ENCODE data around the gene CEP63.

CEP63 gene

GRCh38 chr3:134458406-134458945 lies 27.4 kb upstream of the CEP63 start:
- ChIA-PET POLR2A (no interaction called here), CTCF (no interaction called here)
- Histone ChIP-seq H3K4me3 (ENCODE audit: control insufficient read depth in 1 of 7, extremely low read depth in 1 of 7, insufficient read depth in 4 of 7, low read depth in 2 of 7, low read length in 6 of 7) (no peak overlapping the region), H3K4me1 (ENCODE audit: control extremely low read depth in 1 of 4, control insufficient read depth in 4 of 4, insufficient read depth in 4 of 4, low read length in 3 of 4) (no peaks in the 10 kb centered on the region), H3K9me3 (ENCODE audit: control extremely low read depth in 1 of 5, control insufficient read depth in 4 of 5, insufficient read depth in 2 of 5, low read depth in 1 of 5, low read length in 4 of 5) (no peaks in the 10 kb centered on the region), H3K27ac (ENCODE audit: insufficient read depth in 1 of 2, low read depth in 1 of 2, low read length in 2 of 2, poor library complexity in 1 of 2, severe bottlenecking in 2 of 2) (no peak overlapping the region), H3K36me3 (ENCODE audit: control insufficient read depth in 4 of 4, insufficient read depth in 4 of 4, low read length in 3 of 4) (no peaks in the 10 kb centered on the region), H3K27me3 (replicated peaks in 2 of 5; ENCODE audit: control insufficient read depth in 4 of 5, insufficient read depth in 5 of 5, low read length in 4 of 5) (peaks cover 0 to 2% (median 0%) of the 10 kb centered on the region in 5 experiments)
- 95% methylated on average over 8 of the region's 10 CpGs for WGBS (ENCODE audit: insufficient coverage)
- DNase-seq: no peak

GRCh38 chr3:134459562-134459961 lies 26.3 kb upstream of the CEP63 start:
- no peaks in the 10 kb centered on the region for H3K4me1 ChIP-seq (ENCODE audit: control extremely low read depth in 1 of 4, control insufficient read depth in 4 of 4, insufficient read depth in 4 of 4, low read length in 3 of 4)
- no peak overlapping the region for H3K27ac ChIP-seq (ENCODE audit: insufficient read depth in 1 of 2, low read depth in 1 of 2, low read length in 2 of 2, poor library complexity in 1 of 2, severe bottlenecking in 2 of 2)
- H3K9me3 ChIP-seq (ENCODE audit: control extremely low read depth in 1 of 5, control insufficient read depth in 4 of 5, insufficient read depth in 2 of 5, low read depth in 1 of 5, low read length in 4 of 5): no peaks in the 10 kb centered on the region
- ChIA-PET POLR2A (no interaction called here), CTCF (interaction anchor here (0.9 to 1.2 kb wide), 2 partner anchors 16 to 114 kb away, joined by 3 read pairs; no protein-coding TSS in a partner anchor)
- no peak overlapping the region for H3K4me3 ChIP-seq (ENCODE audit: control insufficient read depth in 1 of 7, extremely low read depth in 1 of 7, insufficient read depth in 4 of 7, low read depth in 2 of 7, low read length in 6 of 7)
- peaks cover 0 to 2% (median 0%) of the 10 kb centered on the region in 5 experiments for H3K27me3 ChIP-seq (replicated peaks in 2 of 5; ENCODE audit: control insufficient read depth in 4 of 5, insufficient read depth in 5 of 5, low read length in 4 of 5)
- H3K36me3 ChIP-seq (ENCODE audit: control insufficient read depth in 4 of 4, insufficient read depth in 4 of 4, low read length in 3 of 4): no peaks in the 10 kb centered on the region
- 94% methylated on average over 3 of the region's 4 CpGs for WGBS (ENCODE audit: insufficient coverage)
- DNase-seq: no peak

- Histone ChIP-seq H3K4me3 (ENCODE audit: control insufficient read depth in 1 of 7, extremely low read depth in 1 of 7, insufficient read depth in 4 of 7, low read depth in 2 of 7, low read length in 6 of 7) (no peak overlapping the region), H3K9me3 (ENCODE audit: control extremely low read depth in 1 of 5, control insufficient read depth in 4 of 5, insufficient read depth in 2 of 5, low read depth in 1 of 5, low read length in 4 of 5) (no peaks in the 10 kb centered on the region), H3K36me3 (ENCODE audit: control insufficient read depth in 4 of 4, insufficient read depth in 4 of 4, low read length in 3 of 4) (no peaks in the 10 kb centered on the region), H3K27me3 (replicated peaks in 2 of 5; ENCODE audit: control insufficient read depth in 4 of 5, insufficient read depth in 5 of 5, low read length in 4 of 5) (peaks cover 0 to 2% (median 0%) of the 10 kb centered on the region in 5 experiments), H3K4me1 (ENCODE audit: control extremely low read depth in 1 of 4, control insufficient read depth in 4 of 4, insufficient read depth in 4 of 4, low read length in 3 of 4) (no peaks in the 10 kb centered on the region), H3K27ac (ENCODE audit: insufficient read depth in 1 of 2, low read depth in 1 of 2, low read length in 2 of 2, poor library complexity in 1 of 2, severe bottlenecking in 2 of 2) (no peak overlapping the region)
- DNase-seq: no peak
- 100% methylated on average over 1 of the region's 2 CpGs for WGBS (ENCODE audit: insufficient coverage)
- ChIA-PET POLR2A (no interaction called here), CTCF (interaction anchor here (0.9 kb wide), 1 partner anchor 12 kb away, joined by 4 read pairs; no protein-coding TSS in a partner anchor)
These were observed 24.9 kb upstream of the CEP63 start for GRCh38 chr3:134460965-134461364.

- H3K4me1 ChIP-seq (ENCODE audit: control extremely low read depth in 1 of 4, control insufficient read depth in 4 of 4, insufficient read depth in 4 of 4, low read length in 3 of 4): no peaks in the 10 kb centered on the region
- POLR2A ChIA-PET: no interaction called here
- WGBS (ENCODE audit: insufficient coverage): 97% methylated on average over 4 of the region's 5 CpGs
- H3K4me3 ChIP-seq (ENCODE audit: control insufficient read depth in 1 of 7, extremely low read depth in 1 of 7, insufficient read depth in 4 of 7, low read depth in 2 of 7, low read length in 6 of 7): no peak overlapping the region
- H3K27me3 ChIP-seq (replicated peaks in 2 of 5; ENCODE audit: control insufficient read depth in 4 of 5, insufficient read depth in 5 of 5, low read length in 4 of 5): peaks cover 0 to 2% (median 0%) of the 10 kb centered on the region in 5 experiments
- no peak overlapping the region for H3K27ac ChIP-seq (ENCODE audit: insufficient read depth in 1 of 2, low read depth in 1 of 2, low read length in 2 of 2, poor library complexity in 1 of 2, severe bottlenecking in 2 of 2)
- H3K9me3 ChIP-seq (ENCODE audit: control extremely low read depth in 1 of 5, control insufficient read depth in 4 of 5, insufficient read depth in 2 of 5, low read depth in 1 of 5, low read length in 4 of 5): no peaks in the 10 kb centered on the region
- H3K36me3 ChIP-seq (ENCODE audit: control insufficient read depth in 4 of 4, insufficient read depth in 4 of 4, low read length in 3 of 4): no peaks in the 10 kb centered on the region
- CTCF ChIA-PET: no interaction called here
- DNase-seq: no peak
These were observed 23.4 kb upstream of the CEP63 start for GRCh38 chr3:134462331-134462941.

GRCh38 chr3:134463676-134464063 lies 22.2 kb upstream of the CEP63 start:
- H3K36me3 ChIP-seq (ENCODE audit: control insufficient read depth in 4 of 4, insufficient read depth in 4 of 4, low read length in 3 of 4): no peaks in the 10 kb centered on the region
- WGBS (ENCODE audit: insufficient coverage): 100% methylated on average over 3 of the region's 4 CpGs
- no peaks in the 10 kb centered on the region for H3K9me3 ChIP-seq (ENCODE audit: control extremely low read depth in 1 of 5, control insufficient read depth in 4 of 5, insufficient read depth in 2 of 5, low read depth in 1 of 5, low read length in 4 of 5)
- POLR2A ChIA-PET: no interaction called here
- H3K4me3 ChIP-seq (ENCODE audit: control insufficient read depth in 1 of 7, extremely low read depth in 1 of 7, insufficient read depth in 4 of 7, low read depth in 2 of 7, low read length in 6 of 7): no peak overlapping the region
- H3K27ac ChIP-seq (ENCODE audit: insufficient read depth in 1 of 2, low read depth in 1 of 2, low read length in 2 of 2, poor library complexity in 1 of 2, severe bottlenecking in 2 of 2): no peak overlapping the region
- CTCF ChIA-PET: interaction anchor here (1.2 kb wide), 1 partner anchor 10 kb away, joined by 4 read pairs; no protein-coding TSS in a partner anchor
- peaks cover 0 to 2% (median 0%) of the 10 kb centered on the region in 5 experiments for H3K27me3 ChIP-seq (replicated peaks in 2 of 5; ENCODE audit: control insufficient read depth in 4 of 5, insufficient read depth in 5 of 5, low read length in 4 of 5)
- H3K4me1 ChIP-seq (ENCODE audit: control extremely low read depth in 1 of 4, control insufficient read depth in 4 of 4, insufficient read depth in 4 of 4, low read length in 3 of 4): no peaks in the 10 kb centered on the region
- no peak for DNase-seq

DNA sequence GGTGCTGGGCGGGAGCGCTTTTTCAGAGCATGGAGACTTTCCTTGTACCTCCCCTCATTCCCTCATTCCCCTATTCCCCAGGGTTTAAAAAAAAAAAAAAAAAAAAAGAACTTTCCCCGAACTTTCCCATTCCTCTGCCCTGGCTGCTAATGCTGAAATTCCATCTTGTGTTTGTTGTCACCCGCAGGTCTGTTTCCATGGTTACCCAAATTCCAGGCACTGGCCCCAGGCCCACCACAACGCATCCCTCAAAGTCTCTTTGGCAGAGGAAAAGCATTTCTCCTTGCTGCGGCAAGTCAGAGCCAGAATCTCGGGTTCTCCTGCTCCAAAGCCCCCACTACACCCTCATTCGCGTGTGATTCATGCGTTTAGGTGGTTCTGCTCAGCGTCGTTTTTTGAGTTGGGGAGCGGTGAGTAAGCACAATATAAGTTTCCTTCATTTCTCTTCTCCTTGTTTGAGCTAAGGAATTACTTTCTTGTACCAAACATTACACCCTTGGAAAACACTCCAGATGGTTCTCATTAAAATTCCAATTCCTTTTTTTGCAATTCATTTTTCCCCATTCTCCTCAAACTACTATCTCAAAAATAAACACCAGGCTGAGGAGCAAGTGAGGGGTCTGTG lies 21.7 kb upstream of the CEP63 start:
- Histone ChIP-seq H3K36me3 (ENCODE audit: control insufficient read depth in 4 of 4, insufficient read depth in 4 of 4, low read length in 3 of 4) (no peaks in the 10 kb centered on the region), H3K9me3 (ENCODE audit: control extremely low read depth in 1 of 5, control insufficient read depth in 4 of 5, insufficient read depth in 2 of 5, low read depth in 1 of 5, low read length in 4 of 5) (no peaks in the 10 kb centered on the region), H3K4me1 (ENCODE audit: control extremely low read depth in 1 of 4, control insufficient read depth in 4 of 4, insufficient read depth in 4 of 4, low read length in 3 of 4) (no peaks in the 10 kb centered on the region), H3K27me3 (replicated peaks in 2 of 5; ENCODE audit: control insufficient read depth in 4 of 5, insufficient read depth in 5 of 5, low read length in 4 of 5) (peaks cover 0 to 2% (median 0%) of the 10 kb centered on the region in 5 experiments), H3K27ac (ENCODE audit: insufficient read depth in 1 of 2, low read depth in 1 of 2, low read length in 2 of 2, poor library complexity in 1 of 2, severe bottlenecking in 2 of 2) (no peak overlapping the region), H3K4me3 (ENCODE audit: control insufficient read depth in 1 of 7, extremely low read depth in 1 of 7, insufficient read depth in 4 of 7, low read depth in 2 of 7, low read length in 6 of 7) (no peak overlapping the region)
- no peak for DNase-seq
- CTCF ChIA-PET: interaction anchor here (1.2 kb wide), 1 partner anchor 9 kb away, joined by 4 read pairs; no protein-coding TSS in a partner anchor
- POLR2A ChIA-PET: no interaction called here
- 78% methylated on average over 5 of the region's 13 CpGs for WGBS (ENCODE audit: insufficient coverage)

DNA sequence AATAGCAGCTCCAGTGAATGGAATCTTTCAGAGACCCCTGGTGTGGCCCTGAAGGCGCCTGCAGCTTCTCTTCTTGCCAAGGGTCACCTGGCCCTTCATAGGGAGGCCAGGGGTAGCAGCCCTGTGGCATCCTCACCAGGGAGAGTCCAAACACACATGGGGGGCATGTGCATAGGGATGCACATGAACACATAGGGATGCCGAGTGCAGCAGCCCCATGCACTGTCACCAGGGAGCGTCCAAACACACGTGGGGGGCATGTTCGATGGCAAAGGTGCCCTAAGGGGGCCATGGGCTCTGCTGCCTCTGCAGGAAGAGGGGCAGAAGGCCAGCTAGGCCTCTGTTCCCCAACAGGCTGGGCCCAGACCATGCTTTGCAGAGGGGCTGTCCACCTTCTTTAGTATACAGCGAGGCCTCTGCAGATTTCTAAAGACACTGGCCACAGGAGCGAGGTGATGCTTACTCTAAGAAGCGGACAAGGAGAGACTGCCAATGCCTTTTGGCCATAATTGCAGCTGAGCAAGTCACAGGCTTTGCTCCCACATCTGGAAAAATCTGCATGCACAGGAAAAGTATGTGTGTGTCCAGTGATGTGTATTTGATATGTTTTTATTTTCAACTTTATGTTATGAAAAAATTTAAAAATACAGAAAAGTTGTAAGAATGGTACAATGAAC lies 21.0 kb upstream of the CEP63 start:
- no peaks in the 10 kb centered on the region for H3K4me1 ChIP-seq (ENCODE audit: control extremely low read depth in 1 of 4, control insufficient read depth in 4 of 4, insufficient read depth in 4 of 4, low read length in 3 of 4)
- DNase-seq: no peak
- H3K36me3 ChIP-seq (ENCODE audit: control insufficient read depth in 4 of 4, insufficient read depth in 4 of 4, low read length in 3 of 4): no peaks in the 10 kb centered on the region
- H3K27me3 ChIP-seq (replicated peaks in 2 of 5; ENCODE audit: control insufficient read depth in 4 of 5, insufficient read depth in 5 of 5, low read length in 4 of 5): peaks cover 0 to 2% (median 0%) of the 10 kb centered on the region in 5 experiments
- 91% methylated on average over 7 of the region's 8 CpGs for WGBS (ENCODE audit: insufficient coverage)
- no peak overlapping the region for H3K27ac ChIP-seq (ENCODE audit: insufficient read depth in 1 of 2, low read depth in 1 of 2, low read length in 2 of 2, poor library complexity in 1 of 2, severe bottlenecking in 2 of 2)
- no peak overlapping the region for H3K4me3 ChIP-seq (ENCODE audit: control insufficient read depth in 1 of 7, extremely low read depth in 1 of 7, insufficient read depth in 4 of 7, low read depth in 2 of 7, low read length in 6 of 7)
- ChIA-PET POLR2A (no interaction called here), CTCF (interaction anchor here (1.2 kb wide), 1 partner anchor 9 kb away, joined by 4 read pairs; no protein-coding TSS in a partner anchor)
- H3K9me3 ChIP-seq (ENCODE audit: control extremely low read depth in 1 of 5, control insufficient read depth in 4 of 5, insufficient read depth in 2 of 5, low read depth in 1 of 5, low read length in 4 of 5): no peaks in the 10 kb centered on the region
